RWPE2 (cell line): ENCODE measurements around the gene ZNF317.
A peak's percentile ranks its signal among the peaks of the same experiment; 100 is the strongest.

Experiments
- ATAC-seq: fragments of 200-7000 bp; cut with Tn5 transposase; 3 replicates; pipeline ENCODE4 v1.9.1; 2021; ENCODE audit warnings: low read depth
- DNase-seq: peaks from one replicate; pipeline ENCODE4 v3.0.0-alpha.2; 2020; ENCODE audit warnings: low spot score
- H3K27ac ChIP-seq: fragments of 450-650 bp; 2 replicates; pipeline ENCODE4 v1.5.1; 2017; ENCODE audit warnings: mild to moderate bottlenecking; ENCODE audit not compliant: poor library complexity, severe bottlenecking
- H3K27me3 ChIP-seq: fragments of 250-450 bp; sonication (Bioruptor Pico); 2 replicates; pipeline ENCODE4 v1.5.1; 2021; ENCODE audit warnings: mild to moderate bottlenecking, moderate library complexity; ENCODE audit not compliant: insufficient read depth, poor library complexity, severe bottlenecking
- H3K36me3 ChIP-seq: fragments of 250-450 bp; sonication (Bioruptor Pico); 2 replicates; pipeline ENCODE4 v1.5.1; 2020; ENCODE audit warnings: low read depth, mild to moderate bottlenecking, moderate library complexity
- H3K4me1 ChIP-seq: fragments of 250-450 bp; sonication (Bioruptor Pico); 2 replicates; pipeline ENCODE4 v1.5.1; 2021; ENCODE audit warnings: mild to moderate bottlenecking, moderate library complexity; ENCODE audit not compliant: insufficient read depth, poor library complexity, severe bottlenecking
- H3K4me3 ChIP-seq: fragments of 250-450 bp; sonication (Bioruptor Pico); 2 replicates; pipeline ENCODE4 v1.5.1; 2021; ENCODE audit warnings: mild to moderate bottlenecking, moderate library complexity; ENCODE audit not compliant: severe bottlenecking
- H3K9me3 ChIP-seq: fragments of 250-450 bp; sonication (Bioruptor Pico); 2 replicates; pipeline ENCODE4 v1.5.1; 2021; ENCODE audit warnings: mild to moderate bottlenecking, moderate library complexity; ENCODE audit not compliant: severe bottlenecking
- CTCF ChIP-seq: fragments of 450-650 bp; IDR thresholded peaks from one replicate; pipeline ENCODE4 v1.5.1; 2017; ENCODE audit warnings: mild to moderate bottlenecking, moderate library complexity; ENCODE audit not compliant: poor library complexity, severe bottlenecking

ZNF317 gene

DNA sequence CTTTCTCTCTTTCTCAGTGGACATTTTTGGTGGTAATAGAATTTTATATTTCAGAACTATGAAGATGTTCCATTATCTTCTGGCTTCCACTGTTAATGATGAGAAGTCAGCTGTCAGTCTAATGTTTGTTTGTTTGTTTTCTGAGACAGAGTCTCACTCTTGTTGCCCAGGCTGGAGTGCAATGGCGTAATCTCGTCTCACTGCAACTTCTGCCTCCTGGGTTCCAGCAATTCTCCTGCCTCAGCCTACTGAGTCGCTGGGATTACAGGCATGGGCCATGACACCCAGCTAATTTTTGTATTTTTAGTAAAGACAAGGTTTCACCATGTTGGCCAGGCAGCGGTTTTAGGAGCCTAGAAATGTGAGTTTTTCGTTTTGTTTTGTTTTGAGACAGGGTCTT lies 4.7 kb downstream of the ZNF317 start:
- no peak overlapping the region for H3K27ac ChIP-seq
- no peak for ATAC-seq
- H3K9me3 ChIP-seq: peaks cover 19% of the 10 kb centered on the region
- peaks cover 69% of the 10 kb centered on the region for H3K36me3 ChIP-seq
- no peak for DNase-seq
- no peaks in the 10 kb centered on the region for H3K27me3 ChIP-seq
- TF ChIP-seq CTCF: no peak
- H3K4me1 ChIP-seq: no peaks in the 10 kb centered on the region
- H3K4me3 ChIP-seq: no peak overlapping the region

DNA sequence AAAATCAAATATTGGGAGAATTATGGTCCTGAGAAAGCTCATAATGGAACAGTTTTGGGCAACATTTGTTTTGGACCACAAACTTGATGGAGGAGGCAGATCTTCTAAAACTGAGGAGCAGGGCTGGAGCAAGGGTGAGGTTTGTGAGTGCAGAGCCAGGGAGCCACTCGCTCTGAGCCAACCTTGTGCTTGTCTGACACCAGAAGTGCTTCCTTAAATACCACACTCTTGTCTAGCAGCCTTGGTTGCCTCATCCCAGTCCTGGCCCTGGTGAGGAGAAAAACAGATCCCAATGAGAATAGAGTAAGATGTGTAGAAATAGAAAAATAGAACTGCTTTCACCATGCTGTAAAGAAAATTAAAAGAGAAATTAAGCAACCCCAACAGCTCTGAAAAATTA lies 6.7 kb downstream of the ZNF317 start:
- H3K27ac ChIP-seq: no peak overlapping the region
- TF ChIP-seq CTCF: no peak
- no peak for ATAC-seq
- peaks cover 70% of the 10 kb centered on the region for H3K36me3 ChIP-seq
- no peaks in the 10 kb centered on the region for H3K4me1 ChIP-seq
- no peaks in the 10 kb centered on the region for H3K27me3 ChIP-seq
- peaks cover 16% of the 10 kb centered on the region for H3K9me3 ChIP-seq
- no peak overlapping the region for H3K4me3 ChIP-seq
- no peak for DNase-seq

DNA sequence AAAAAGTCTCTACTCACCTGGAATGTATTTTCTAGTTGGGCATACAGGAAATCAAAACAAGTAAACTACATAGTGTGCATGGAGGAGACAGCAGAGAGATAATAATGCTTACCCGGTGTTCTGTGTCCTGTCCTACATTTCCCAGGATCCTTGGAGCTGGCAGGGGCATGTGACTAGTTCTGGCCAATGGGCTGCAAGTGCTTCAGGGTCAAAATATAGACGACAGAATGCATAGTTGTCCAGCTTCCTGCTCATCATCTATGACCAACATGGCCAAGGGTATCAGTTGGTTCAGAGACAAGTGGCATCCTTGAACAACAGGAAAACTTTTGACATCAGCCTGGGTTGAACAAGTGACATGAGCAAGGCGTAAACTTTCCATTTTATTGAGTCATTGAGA lies 8.5 kb downstream of the ZNF317 start:
- no peak for TF ChIP-seq CTCF
- no peaks in the 10 kb centered on the region for H3K27me3 ChIP-seq
- H3K4me1 ChIP-seq: no peaks in the 10 kb centered on the region
- H3K4me3 ChIP-seq: no peak overlapping the region
- ATAC-seq (no peak), DNase-seq (no peak)
- peaks cover 32% of the 10 kb centered on the region for H3K9me3 ChIP-seq
- no peak overlapping the region for H3K27ac ChIP-seq
- H3K36me3 ChIP-seq: peaks cover 69% of the 10 kb centered on the region

- Histone ChIP-seq H3K4me1 (no peaks in the 10 kb centered on the region), H3K36me3 (peaks cover 70% of the 10 kb centered on the region), H3K27me3 (no peaks in the 10 kb centered on the region), H3K4me3 (no peak overlapping the region), H3K9me3 (peaks cover 23% of the 10 kb centered on the region), H3K27ac (no peak overlapping the region)
- ATAC-seq (peak; percentile 51; the same call in 1 of the 3 replicates), DNase-seq (no peak)
- no peak for TF ChIP-seq CTCF
Measured at GRCh38 chr19:9149997-9150396, 9.8 kb downstream of the ZNF317 start.

GRCh38 chr19:9150650-9151049 lies 10.5 kb downstream of the ZNF317 start:
- ATAC-seq (no peak), DNase-seq (no peak)
- no peak overlapping the region for H3K27ac ChIP-seq
- H3K27me3 ChIP-seq: no peaks in the 10 kb centered on the region
- TF ChIP-seq CTCF: no peak
- no peak overlapping the region for H3K4me3 ChIP-seq
- H3K36me3 ChIP-seq: peaks cover 70% of the 10 kb centered on the region
- no peaks in the 10 kb centered on the region for H3K4me1 ChIP-seq
- peaks cover 23% of the 10 kb centered on the region for H3K9me3 ChIP-seq
